HepG2 (cell line): Measurements from ENCODE around the gene CTCF. TPM values are rescaled to one million over a fixed set of nuclear protein-coding genes. Genes with fewer than 3 reads are reported as not detected.
A peak's percentile ranks its signal among the peaks of the same experiment; 100 is the strongest.

Source experiments
- ATAC-seq: fragments of 200-7000 bp; cut with Tn5 transposase; 3 replicates; pipeline ENCODE4 v1.9.1; 2020; ENCODE audit warnings: mild to moderate bottlenecking, moderate library complexity
- BruUV-seq: library from RNA; stranded (reverse); fragments of 400-500 nt; replicated peaks from 2 replicates; lab custom pipeline; 2021; lab: Mats Ljungman, UMichigan
- CTCF ChIA-PET: fragments of 300-600 bp; formaldehyde crosslinking; extraction: SDS; loops from one replicate; lab custom pipeline; 2021; ENCODE audit warnings: low total read pairs, inconsistent platforms, low intra/inter-chr PET ratio; lab: Yijun Ruan, JAX
- POLR2A ChIA-PET: fragments of 350-600 bp; sonication (Branson Sonifier 250); formaldehyde crosslinking; loops from one replicate; lab custom pipeline; 2020; ENCODE audit warnings: antibody characterized with exemption, inconsistent platforms; lab: Yijun Ruan, JAX
- DNase-seq: peaks from one replicate; pipeline ENCODE4 v3.0.0-alpha.2; 2015; ENCODE audit warnings: low spot score
- FAIRE-seq: peaks from 3 replicates; lab custom pipeline; 2011; peaks lifted over from hg19 to GRCh38; lab: Jason Lieb, UNC
- H2AFZ ChIP-seq: one replicate; pipeline ENCODE4 v1.6.1; 2011; ENCODE audit warnings: low read length, inconsistent platforms
- H3K27ac ChIP-seq: fragments of 300-600 bp; 3 replicates; pipeline ENCODE4 v1.8.0; 2011; ENCODE audit warnings: mixed run types, mild to moderate bottlenecking, mixed read lengths, low read length, inconsistent platforms; ENCODE audit not compliant: insufficient read depth; ENCODE audit errors: extremely low read length
- H3K27me3 ChIP-seq, 2 experiments: fragments of 200-600 bp in 1 of 2; 2 replicates in 1 of 2; 3 replicates in 1 of 2; pipeline versions ENCODE4 v1.6.0 to v1.8.0; 2011; ENCODE audit warnings: low read length in 2 of 2, mild to moderate bottlenecking in 2 of 2, moderate library complexity in 2 of 2, inconsistent platforms in 1 of 2; ENCODE audit not compliant: insufficient read depth in 2 of 2, control insufficient read depth in 1 of 2
- H3K36me3 ChIP-seq, 2 experiments: fragments of 200-600 bp in 1 of 2; replicated peaks in 1 of 2; 2 replicates in 1 of 2; 3 replicates in 1 of 2; pipeline versions ENCODE4 v1.5.1 to v1.8.0; 2011; ENCODE audit warnings: low read length in 2 of 2, inconsistent platforms in 1 of 2; ENCODE audit not compliant: insufficient read depth in 2 of 2, control insufficient read depth in 1 of 2
- H3K4me1 ChIP-seq: 2 replicates; pipeline ENCODE4 v1.5.1; 2012; ENCODE audit warnings: low read length, inconsistent platforms; ENCODE audit not compliant: insufficient read depth
- H3K4me2 ChIP-seq: 2 replicates; pipeline ENCODE4 v1.6.0; 2011; ENCODE audit warnings: low read depth, low read length, inconsistent platforms
- H3K4me3 ChIP-seq, 3 experiments: fragments of 200-600 bp in 1 of 3; sonication (generic), shearing (Covaris generic) in 1 of 3; replicated peaks in 1 of 3; 2 replicates each; pipeline ENCODE4 v1.5.1; 2011 to 2016; ENCODE audit warnings: low read length in 3 of 3, inconsistent platforms in 2 of 3, low read depth in 2 of 3, mild to moderate bottlenecking in 2 of 3, control low read depth in 1 of 3, mixed read lengths in 1 of 3; ENCODE audit not compliant: insufficient read depth in 1 of 3
- H3K79me2 ChIP-seq: one replicate; pipeline ENCODE4 v1.6.1; 2011; ENCODE audit warnings: low read length, inconsistent platforms; ENCODE audit not compliant: insufficient read depth
- H3K9ac ChIP-seq: 2 replicates; pipeline ENCODE4 v1.6.0; 2011; ENCODE audit warnings: mild to moderate bottlenecking, low read depth, low read length, inconsistent platforms; ENCODE audit not compliant: insufficient read depth
- H3K9me3 ChIP-seq: 2 replicates; pipeline ENCODE4 v1.5.1; 2012; ENCODE audit warnings: mild to moderate bottlenecking, low read length
- H4K20me1 ChIP-seq: 2 replicates; pipeline ENCODE4 v1.6.0; 2011; ENCODE audit warnings: inconsistent platforms, mild to moderate bottlenecking, low read length, moderate library complexity; ENCODE audit not compliant: insufficient read depth
- AGO2 ChIP-seq: fragments of 200-400 bp; formaldehyde crosslinking; optimal IDR thresholded peaks from 2 replicates; pipeline ENCODE3; 2017; ENCODE audit warnings: mild to moderate bottlenecking, low read depth, low read length, moderate library complexity
- GZF1 ChIP-seq: sonication (generic); formaldehyde crosslinking; IDR thresholded peaks from 2 replicates; pipeline ENCODE4 v1.5.1; 2020; ENCODE audit warnings: mild to moderate bottlenecking, missing genetic modification reagents
- HNRNPL ChIP-seq: fragments of 200-400 bp; formaldehyde crosslinking; IDR thresholded peaks from 2 replicates; pipeline ENCODE4 v1.6.1; 2017; ENCODE audit warnings: mild to moderate bottlenecking, low read depth, low read length
- KMT2A ChIP-seq: sonication (generic); formaldehyde crosslinking; IDR thresholded peaks from 2 replicates; pipeline ENCODE4 v1.4.0; 2020; ENCODE audit warnings: missing genetic modification reagents
- PHF20 ChIP-seq: sonication (generic); formaldehyde crosslinking; IDR thresholded peaks from 2 replicates; pipeline ENCODE4 v1.5.0; 2020; ENCODE audit warnings: mild to moderate bottlenecking, missing genetic modification reagents
- WGBS: methylation state at CpG from one replicate; pipeline ENCODE4 v1.1.6; 2017; ENCODE audit warnings: low lambda C conversion rate; 5-methylcytosine and 5-hydroxymethylcytosine counted together
- in situ Hi-C: cut with HindIII; loops from 2 replicates; pipeline ENCODE4 v1.10.0; 2017; ENCODE audit warnings: low pct_unique_long_range_greater_than_20kb; ENCODE audit not compliant: extremely low pct_ligation_motif_present
- intact Hi-C: fragments of 100-400 bp; cut with micrococcal nuclease; formaldehyde crosslinking; loops from one replicate; pipeline ENCODE4 v1.10.0; 2022; ENCODE audit not compliant: unreplicated experiment
- polyA plus RNA-seq, 8 experiments: library from polyadenylated mRNA; depleted of rRNA in 3 of 8; stranded (reverse) in 7 of 8; unstranded in 1 of 8; fragments of >200 nt; fragmentation: Illumina TruSeq in 4 of 8; extraction: Trizol in 4 of 8; gene quantifications; 2 replicates each; pipeline versions ENCODE4 v1.2.1 to v1.2.3, GENCODE V29; 2011 to 2016; ENCODE audit warnings: low read depth in 4 of 8, missing spikeins in 1 of 8, mixed read lengths in 1 of 8; ENCODE audit not compliant: insufficient read depth in 1 of 8
- total RNA-seq, 5 experiments: library from RNA; depleted of rRNA; stranded (reverse); fragments of >200 nt; fragmentation: Illumina TruSeq; extraction: Trizol; gene quantifications; 2 replicates each; pipeline ENCODE4 v1.2.3, GENCODE V29; 2016; ENCODE audit warnings: low read depth in 1 of 5

The CTCF gene
- total and polyA plus RNA-seq, 2 of the 13 experiments (the other 11 are each of a cell fraction or from before 2014, with no cell fraction given) = 19.5 to 37.5 TPM

GRCh38 chr16:67543036-67543435 lies 19.3 kb upstream of the CTCF start:
- no peak overlapping the region for H2AFZ ChIP-seq
- H4K20me1 ChIP-seq = peaks cover 8% of the 10 kb centered on the region; the same call in 1 of the 2 replicates
- ChIA-PET CTCF (interaction anchor here (3.5 kb wide), 1 partner anchor 22 kb away, joined by 22 read pairs; no protein-coding TSS in a partner anchor), POLR2A (no interaction called here)
- no peak for ATAC-seq
- no TSS peak for BruUV-seq
- H3K79me2 ChIP-seq = no peaks in the 10 kb centered on the region
- 95% methylated on average over 8 of the region's 8 CpGs for WGBS
- H3K27ac ChIP-seq = no peak overlapping the region
- H3K4me2 ChIP-seq = no peak overlapping the region
- no peak for FAIRE-seq
- H3K27me3 ChIP-seq = no peaks in the 10 kb centered on the region
- in situ Hi-C loops = no loop called here
- no peak for DNase-seq
- H3K9me3 ChIP-seq = no peaks in the 10 kb centered on the region
- no peak overlapping the region for H3K9ac ChIP-seq
- H3K4me1 ChIP-seq = peaks cover 20% of the 10 kb centered on the region
- intact Hi-C loops = no loop called here
- peaks cover 15 to 28% of the 10 kb centered on the region in 2 experiments; a peak in 4 of 5 replicates for H3K36me3 ChIP-seq
- 0 out of 2 replicates have a peak, but pooled peaks have one; percentile 0 for TF ChIP-seq HNRNPL
- peak; percentile 58 for TF ChIP-seq AGO2
- TF ChIP-seq GZF1 = no peak
- no peak overlapping the region for H3K4me3 ChIP-seq

DNA sequence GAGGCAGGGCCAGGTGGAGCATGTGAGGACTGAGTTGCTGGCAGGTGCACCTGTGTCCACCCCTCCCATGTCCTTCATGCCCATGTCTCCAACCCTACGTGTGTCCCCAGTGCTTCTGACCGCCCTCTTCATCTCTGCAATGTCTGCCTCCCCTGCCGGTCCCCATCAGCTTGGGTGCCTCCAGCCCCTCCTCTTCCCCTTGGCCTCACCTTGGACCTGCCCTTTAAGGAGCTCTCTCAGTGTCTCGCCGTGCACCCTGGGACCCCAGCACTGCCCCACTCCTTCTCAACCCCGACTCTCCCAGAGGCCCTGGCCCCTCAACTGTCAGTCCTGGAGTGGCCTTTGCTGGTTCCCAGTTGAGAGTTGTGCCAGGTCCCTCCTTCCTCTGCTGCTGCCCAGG lies 18.7 kb upstream of the CTCF start:
- Histone ChIP-seq H3K4me1 (peaks cover 16% of the 10 kb centered on the region), H3K36me3 (peaks cover 15 to 28% of the 10 kb centered on the region in 2 experiments; a peak in 4 of 5 replicates), H3K79me2 (no peaks in the 10 kb centered on the region), H4K20me1 (peaks cover 2% of the 10 kb centered on the region; the same call in 1 of the 2 replicates), H3K9ac (no peak overlapping the region), H3K27ac (no peak overlapping the region), H2AFZ (no peak overlapping the region), H3K27me3 (no peaks in the 10 kb centered on the region), H3K9me3 (no peaks in the 10 kb centered on the region)
- in situ Hi-C loops (no loop called here), intact Hi-C loops (no loop called here)
- 93% methylated on average over 6 of the region's 6 CpGs for WGBS
- FAIRE-seq (no peak), ATAC-seq (no peak)
- ChIA-PET POLR2A (no interaction called here), CTCF (interaction anchor here (3.5 kb wide), 1 partner anchor 23 kb away, joined by 22 read pairs; no protein-coding TSS in a partner anchor)
- BruUV-seq = no TSS peak
- TF ChIP-seq PHF20 (CRISPR knock-in tag) (0 out of 2 replicates have a peak, but pooled peaks have one; percentile 17), KMT2A (CRISPR knock-in tag) (no peak), AGO2 (peak; percentile 46)
- TF ChIP-seq, all 625 proteins: peak for 2
- H3K4me2 ChIP-seq = no peak overlapping the region
- H3K4me3 ChIP-seq = no peak overlapping the region
- no peak for DNase-seq
